HG02798 (cell line): Measurements from ENCODE around the gene RFT1.
"Not testable (repeated sequence)": the region's sequence is repeated elsewhere in the genome, so short reads cannot be mapped to it uniquely, and the experiment has no call there.

Source experiments
- ATAC-seq: cut with Tn5 transposase; IDR thresholded peaks from one replicate; pipeline ENCODE4 v1.9.1; 2021; ENCODE audit warnings: mild to moderate bottlenecking; ENCODE audit not compliant: unreplicated experiment, poor library complexity

Gene RFT1

DNA sequence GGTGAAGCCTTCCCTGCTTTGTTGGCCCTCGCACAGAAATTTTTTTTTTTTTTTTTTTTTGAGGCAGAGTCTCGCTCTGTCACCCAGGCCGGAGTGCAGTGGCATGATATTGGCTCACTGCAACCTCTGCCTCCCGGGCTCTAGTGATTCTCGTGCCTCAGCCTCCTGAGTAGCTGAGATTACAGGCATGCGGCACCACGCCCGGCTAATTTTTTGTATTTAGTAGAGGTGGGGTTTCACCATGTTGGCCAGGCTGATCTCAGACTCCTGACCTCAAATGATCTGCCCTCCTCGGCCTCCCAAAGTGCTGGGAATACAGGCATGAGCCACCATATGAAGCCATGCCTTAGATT, 20.8 kb upstream of the RFT1 start:
- not testable (repeated sequence) for ATAC-seq

DNA sequence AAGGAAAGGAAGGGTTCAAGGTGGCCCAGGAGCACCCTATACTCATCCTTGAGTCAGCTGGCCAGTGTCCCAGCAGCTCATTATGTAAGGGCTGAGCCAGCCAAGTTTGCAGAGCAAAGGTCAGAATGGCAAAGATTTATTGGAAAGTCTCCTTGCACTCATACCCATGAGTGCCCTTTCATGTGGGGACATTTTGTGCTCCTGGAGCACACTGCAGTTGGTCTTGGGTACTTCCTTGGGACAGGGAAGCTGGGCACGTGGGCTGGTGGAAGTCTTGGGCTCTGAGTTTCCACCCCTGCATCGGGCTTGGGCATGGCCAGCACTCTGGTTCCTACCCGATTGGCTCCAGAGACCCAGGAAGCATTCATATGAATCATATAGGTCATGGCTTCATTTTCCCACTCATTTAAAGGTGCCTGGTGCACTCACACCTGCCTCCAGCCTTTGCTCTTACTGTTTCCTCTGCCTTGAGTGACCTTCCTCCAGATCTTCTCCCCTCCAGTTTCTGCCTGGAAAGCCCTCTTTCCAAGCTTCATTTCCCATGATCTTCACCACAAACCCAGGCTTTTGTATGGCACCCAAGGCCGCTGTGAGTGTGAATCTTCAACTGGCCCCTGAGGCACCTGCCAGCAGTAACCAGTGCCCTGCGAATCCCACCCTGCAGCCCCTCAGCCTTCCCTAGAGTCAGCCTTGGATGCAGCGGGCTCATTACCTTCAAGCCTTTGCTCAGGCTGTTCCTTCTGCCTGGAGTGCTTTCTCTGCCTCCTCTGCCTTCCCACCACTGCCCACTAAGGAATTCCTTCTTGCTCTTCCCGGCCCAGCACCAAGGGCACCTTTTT, 20.2 kb upstream of the RFT1 start:
- ATAC-seq: no peak

DNA sequence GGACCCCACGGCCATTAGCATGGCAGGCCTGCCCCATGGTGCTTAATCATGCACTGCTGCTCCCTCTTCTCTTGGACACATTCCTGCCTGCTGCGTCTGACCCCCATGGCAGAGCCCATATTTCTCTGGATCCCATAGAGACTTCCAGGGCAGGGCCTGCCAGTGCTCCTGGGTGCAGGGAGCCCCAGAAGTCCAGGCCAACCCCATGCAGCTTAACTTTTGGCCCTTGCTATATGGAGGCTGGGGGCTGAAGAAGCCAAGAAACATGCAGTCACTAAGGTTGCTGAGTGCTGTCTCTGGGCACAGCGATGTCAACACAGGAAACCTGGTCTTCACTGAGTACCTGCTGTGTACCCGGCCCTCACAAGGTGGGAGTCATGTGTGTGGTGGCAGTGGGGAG, 19.5 kb upstream of the RFT1 start:
- ATAC-seq: no peak

DNA sequence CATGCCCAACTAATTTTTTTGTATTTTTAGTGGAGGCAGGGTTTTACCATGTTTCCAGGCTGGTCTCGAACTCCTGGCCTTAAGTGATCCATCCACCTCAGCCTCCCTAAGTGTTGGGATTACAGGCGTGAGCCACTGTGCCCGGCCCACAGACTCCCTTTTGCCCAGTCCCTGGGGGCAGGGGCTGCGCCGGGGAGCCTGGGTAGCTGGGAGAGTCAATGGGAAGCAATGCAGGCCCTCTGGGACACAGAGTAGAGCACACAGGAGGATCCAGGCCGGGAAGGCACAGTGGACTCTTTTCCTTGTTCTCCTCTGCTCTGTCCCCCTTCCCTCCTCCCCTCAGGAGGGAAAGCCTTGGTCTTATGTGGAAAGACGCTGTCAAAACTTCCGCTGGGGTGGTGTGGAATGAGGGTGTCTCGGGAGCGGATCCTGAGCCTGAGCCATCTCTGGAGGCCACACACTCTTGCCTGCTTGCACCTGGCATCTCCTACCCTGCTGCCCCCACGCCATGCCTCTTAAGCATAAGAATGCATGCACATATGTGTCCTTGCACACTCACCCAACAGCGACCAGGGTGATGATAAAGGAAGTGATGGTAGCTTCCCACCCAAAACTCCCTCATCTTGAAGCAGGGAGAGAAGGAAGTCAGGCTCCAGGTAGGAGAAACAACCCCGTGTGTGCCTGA, 18.9 kb upstream of the RFT1 start:
- no peak for ATAC-seq

DNA sequence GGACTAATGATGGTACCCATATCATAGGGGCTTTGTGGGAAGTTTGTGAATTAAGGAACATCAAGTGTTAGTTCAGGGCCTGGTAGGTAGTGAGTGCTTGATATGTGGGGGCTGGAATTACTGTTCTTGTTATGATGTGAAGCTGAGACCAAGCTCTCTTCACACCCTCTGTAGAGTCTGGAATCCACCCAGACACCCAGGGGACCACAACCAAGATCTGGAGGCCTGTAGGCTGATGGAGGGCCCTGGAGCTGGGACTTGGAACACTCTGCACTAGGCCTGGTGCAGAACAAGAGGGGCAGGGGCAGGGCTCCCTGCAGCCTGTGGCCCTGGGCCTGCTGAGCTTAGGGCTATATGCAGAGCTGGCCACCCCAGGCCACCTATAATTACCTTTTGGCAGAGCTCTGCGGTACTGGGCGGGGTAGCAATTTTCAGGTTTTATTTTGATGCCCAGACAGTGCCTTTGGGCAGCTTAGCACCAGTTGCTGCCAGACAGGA, 17.7 kb upstream of the RFT1 start:
- ATAC-seq: peak; percentile 28

DNA sequence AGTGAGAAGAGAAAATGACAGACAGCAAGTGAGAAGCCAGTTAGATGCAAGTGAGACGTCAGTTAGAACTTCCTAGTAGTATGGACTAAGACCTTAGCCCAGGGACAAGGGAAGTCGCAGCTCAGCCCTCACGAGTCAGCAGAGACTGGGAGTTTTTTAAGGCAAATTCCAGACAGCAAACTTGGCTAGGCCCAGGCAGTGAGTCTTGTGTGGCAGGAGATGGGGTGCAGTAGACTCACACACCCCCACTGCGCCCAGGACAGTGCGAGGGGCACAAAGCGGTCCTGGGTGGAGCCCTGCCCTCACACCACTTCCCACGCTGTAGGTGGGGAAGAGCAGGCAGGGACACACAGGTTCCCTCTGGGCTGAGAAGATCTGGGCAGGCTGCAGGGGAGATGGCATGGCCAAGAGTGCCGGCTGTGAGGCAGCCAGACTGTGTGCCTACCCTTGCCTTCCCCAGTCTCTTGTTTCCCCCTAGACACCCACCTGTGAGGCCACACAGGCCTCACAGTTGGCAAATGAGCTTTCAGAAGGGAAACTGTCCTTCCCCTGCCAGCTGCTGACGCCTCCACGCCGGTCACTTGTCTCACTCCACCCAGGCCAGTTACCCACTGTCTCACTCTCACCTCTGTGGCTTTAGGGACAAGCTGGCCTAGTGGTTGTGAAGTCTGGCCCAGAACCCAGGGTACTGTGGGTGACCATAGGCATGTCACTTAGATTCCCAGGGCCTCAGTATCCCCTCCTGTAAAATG, 17.1 kb upstream of the RFT1 start:
- peak; percentile 42 for ATAC-seq

DNA sequence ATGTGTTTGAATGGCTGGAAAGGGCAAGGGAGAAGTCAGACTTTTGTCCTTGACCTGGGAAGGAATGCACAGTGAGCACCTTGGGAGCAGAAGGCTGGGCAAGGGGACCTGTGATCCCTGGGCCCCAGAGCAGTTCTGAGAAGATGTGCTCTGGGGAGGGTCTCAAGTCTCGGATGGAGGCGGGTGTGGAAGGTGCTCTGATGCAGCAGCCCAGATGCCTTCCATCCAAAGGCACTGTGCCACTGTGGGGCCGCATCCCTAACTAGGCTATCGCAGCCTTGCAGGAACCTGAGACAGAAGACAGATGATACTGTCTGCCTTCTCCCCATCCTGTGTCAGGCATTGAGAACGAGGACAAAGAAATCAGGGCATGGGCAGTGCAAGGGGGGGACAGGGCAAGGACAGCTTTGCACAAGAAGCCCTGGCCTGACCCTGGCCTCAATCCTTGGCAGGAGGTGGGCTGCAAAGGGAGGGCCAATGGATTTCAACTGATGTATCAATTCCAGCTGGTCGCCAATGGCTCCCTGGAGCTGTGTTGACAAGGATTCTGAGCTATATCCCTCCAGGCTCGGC, 16.2 kb upstream of the RFT1 start:
- ATAC-seq: no peak

DNA sequence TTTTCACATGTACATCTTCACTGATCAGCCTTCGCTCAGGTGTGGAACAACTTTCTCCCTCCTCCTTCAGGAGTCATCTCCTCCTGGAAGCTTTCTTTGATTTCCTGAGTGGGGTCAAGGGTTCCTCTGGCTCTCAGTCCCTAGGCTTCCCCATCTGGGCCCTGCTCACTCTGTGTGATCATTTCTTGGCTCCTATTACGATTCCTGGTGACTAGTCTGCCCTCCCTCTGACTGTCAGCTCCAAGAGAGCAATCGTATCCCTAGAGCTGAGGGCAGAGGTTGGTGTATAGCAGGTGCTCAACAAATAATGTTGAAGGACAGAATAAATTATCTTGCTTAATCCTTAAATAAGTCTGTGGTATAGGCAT, 15.5 kb upstream of the RFT1 start:
- ATAC-seq: no peak

DNA sequence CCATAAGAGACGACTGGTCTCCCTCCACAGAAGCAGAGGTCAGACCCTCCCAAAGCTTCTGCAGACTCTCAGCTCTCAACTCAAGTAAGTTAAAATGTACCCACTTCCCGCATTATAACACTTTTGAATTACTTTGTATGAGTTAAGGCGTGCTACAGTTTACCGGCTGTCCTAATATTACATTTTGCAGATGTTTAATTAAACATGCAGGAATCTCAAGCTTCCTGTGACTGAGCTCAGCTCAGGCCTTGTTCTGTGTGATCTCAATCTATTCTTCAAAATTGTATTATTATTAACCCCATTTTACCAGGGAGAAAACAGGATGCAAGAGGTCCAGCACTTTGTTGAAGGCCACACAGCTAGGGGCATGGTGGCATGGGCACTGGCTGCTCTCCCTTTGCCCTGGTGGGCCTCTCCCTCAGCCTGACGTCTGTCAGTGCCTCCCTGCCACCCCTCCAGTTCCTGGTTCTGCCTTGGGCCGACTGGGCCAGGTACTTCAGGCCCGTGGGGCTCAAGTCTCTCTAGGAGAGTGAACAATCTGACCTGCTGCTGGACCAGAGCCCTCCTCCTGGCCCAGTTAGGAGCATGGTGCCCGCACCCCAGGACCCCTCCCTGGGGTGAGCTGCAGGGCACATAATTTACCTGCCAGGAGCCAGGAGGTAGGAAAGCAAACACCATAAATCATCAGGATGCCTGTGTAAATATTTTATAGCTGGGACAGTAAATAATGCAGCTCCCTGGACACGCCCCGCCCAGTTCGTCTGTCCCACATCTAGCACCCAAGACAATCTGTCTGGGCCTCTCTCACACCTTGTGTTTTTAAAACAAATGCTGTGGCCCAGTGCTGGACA, 14.9 kb upstream of the RFT1 start:
- no peak for ATAC-seq

DNA sequence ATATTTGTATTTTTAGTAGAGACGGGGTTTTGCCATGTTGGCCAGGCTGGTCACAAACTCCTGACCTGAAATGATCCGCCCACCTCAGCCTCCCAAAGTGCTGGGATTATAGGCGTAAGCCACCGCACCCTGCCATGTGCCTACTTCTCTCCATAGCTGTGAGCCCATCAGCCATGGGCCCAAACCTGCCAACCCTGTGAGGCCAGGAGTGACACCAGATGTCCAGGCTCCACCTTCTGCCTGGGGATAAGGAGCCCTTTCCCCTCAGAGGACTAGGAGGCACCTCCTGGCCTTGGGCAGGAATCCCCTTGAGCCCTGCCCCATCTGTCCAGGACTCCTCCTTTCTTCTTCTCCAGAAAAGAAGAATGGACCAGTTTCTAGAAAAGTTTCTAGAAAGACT, 14.2 kb upstream of the RFT1 start:
- no peak for ATAC-seq

DNA sequence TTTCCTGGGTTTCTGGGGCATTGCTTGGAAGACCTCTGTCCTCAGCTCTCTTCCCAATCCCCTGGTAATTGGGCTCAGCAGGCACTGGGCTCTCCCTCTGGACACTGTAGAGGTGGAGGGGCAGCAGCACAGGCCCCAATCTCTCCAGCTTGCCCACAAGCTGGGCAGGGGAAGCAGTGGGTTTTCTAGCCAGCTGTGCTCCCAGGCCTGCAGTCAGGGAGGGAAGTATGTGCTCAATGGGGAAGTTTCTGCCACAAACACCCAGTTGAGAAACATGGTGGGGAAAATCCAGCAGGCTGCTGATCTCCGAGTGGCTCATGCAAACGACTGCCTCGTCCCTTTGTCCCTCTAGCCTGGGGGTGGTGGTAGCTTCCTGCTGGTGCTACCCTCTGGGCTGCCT, 12.8 kb upstream of the RFT1 start:
- ATAC-seq: no peak

DNA sequence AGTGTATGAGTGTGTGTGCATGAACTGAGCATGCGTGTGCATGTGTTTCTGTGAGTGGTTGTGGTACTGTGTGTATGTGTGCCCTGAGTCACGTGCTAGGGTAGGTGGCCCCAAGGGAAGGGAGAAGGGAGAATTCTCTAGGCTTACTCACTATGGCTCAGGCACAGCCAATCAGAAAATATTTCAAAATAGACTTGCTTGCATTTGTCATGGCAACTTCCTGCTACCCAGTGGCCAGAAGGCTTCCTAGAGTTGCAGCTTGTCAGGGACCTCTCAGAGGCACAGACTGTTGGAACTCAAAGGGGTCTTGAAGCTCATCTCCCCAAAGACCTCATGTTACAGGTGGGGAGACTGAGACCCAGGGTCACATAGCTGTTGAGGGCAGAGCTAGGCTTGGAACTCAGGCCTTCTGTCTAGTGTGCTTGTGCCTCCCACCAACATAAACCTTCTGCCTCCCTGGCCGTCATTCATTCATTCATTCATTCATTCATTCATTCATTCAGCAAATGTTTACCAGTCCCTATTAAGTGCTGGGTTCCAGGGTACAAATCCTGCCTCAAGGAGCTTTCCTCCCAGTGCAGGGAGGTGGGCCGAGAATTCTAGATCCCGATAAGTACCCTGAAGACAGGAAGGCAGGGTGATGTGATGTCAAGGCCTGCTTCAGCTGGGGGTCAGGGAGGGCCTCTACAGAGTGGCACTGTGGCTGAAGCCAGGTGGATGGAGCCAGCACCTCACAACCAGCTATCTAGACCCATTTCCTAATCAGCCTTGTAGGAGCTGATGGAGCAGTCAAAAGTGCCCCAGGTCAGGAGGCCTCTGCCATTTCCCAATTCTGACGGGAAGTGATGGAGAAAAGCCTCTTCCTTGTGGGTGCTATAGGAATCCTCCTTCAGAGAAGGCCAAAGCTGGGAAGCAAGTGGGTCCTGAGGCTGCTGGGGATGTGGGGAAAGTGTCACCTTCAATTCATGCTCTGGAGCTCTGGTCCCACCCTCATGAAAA, 10.9 kb upstream of the RFT1 start:
- ATAC-seq: no peak

DNA sequence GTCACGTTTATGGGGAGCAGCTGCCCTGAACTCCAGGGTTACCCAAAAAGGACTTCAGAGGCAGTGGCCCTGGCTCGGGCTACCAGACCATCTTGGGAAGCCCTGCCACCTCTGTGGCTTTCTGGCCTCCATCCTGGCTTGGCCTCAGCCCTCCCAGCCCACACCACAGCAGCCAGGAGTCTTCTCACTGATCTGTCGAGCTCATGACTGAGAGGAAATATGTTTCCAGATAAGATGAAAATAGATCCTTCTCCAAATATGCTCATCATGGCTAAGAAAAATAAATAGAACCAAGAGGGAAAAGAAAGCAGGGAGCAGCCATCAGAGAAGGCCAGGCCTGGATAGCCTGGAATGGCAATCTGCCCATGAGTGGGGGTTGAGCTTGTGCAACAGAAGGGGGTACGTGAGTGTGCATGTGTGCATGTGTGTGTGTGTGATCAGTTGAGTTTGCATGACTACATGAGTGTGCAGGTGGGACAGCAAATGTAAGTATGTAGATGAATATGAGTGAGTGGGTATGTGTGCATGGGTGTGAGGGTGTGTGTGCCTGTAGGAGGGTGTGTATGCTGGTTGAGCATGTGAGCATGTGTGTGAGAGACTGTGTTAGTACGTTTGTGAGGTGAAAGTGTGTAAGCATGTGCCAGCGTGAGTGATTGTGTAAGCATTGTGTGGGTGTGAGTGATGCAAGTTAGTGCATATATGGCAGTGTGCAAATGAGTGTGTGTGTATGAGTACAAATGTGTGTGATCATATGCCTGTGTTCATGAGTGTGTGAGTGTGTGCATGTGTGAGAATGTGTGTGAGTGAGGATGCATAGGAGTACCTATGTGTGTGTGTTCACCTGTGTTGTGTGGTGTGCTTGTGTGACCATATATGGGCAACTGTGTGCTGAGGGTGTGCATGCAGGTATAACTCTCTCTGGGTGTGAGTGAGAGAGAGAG, 9.9 kb upstream of the RFT1 start:
- no peak for ATAC-seq

DNA sequence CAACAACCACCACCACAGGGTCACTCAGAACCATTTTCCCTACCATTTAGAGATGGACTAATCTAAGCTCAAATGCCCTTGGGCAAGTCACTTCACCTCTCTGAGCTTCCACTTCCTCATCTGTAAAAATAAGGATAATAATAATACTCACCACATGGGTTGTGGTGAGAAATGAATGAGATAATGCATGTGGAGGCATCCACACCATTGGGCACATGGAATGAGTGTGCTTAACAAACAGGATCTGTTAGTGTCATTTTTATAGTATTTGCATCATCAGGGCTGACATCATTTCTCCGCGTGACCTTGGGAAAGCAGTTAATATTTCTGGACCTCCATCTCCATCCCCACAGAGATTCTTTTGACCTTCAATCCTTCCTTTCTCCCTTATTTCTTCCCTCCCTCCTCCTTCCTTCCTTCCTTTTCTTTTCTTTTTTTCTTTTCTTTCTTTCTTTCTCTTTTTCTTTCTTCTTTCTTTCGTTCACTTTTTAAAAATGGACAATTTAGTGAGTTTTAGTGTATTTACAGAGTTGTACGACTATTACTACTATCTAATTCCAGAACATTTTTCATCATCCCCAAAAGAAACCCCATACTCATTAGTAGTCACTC, 7.7 kb upstream of the RFT1 start:
- ATAC-seq: no peak

DNA sequence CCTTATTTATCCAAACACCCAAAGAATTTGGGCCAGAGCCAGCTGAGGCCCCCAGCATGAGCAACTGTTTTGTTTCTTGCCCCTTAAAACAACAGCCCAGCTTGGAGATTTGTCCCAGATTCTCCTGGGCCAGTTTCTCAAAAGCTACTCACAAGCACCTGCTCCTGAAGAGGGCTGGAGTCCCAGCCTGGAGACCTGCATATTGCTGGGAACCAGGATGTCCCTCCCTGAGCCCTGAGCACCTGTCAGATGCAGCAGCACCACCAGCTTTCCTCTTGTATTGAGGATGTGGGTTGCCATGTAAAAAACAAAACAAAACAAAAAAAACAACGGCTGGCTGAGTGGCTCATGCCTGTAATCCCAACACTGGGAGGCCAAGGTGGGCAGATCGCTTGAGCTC, 7.0 kb upstream of the RFT1 start:
- no peak for ATAC-seq

DNA sequence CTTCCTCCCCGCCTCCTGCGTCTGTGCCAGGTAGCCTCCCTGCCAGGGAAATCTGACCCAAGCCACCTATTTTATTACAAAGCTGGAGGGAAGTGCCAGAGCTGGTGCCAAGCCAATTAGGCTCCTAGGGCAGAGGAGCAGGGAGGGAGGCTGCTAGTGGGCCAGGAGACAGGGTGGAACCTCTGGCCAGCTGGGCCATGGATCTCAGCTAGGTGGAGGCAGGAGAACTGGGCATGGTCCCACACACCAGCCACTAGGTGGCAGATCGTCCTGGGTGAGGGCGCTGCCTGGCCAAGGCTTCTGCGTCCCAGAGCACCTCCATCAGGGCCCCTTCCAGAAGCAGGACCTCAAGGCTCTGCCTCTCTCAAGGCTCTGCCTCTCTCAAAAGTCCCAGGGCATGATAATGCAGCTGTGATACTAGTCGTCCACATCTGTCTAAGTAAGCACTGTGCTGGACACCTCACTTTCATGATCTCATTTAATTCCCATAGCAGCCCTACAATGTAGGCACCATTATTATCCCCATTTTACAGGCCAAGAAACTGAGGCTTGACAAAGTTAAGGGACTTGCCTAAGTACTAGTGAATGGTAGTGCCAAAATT, 4.5 kb upstream of the RFT1 start:
- ATAC-seq: peak; percentile 63

DNA sequence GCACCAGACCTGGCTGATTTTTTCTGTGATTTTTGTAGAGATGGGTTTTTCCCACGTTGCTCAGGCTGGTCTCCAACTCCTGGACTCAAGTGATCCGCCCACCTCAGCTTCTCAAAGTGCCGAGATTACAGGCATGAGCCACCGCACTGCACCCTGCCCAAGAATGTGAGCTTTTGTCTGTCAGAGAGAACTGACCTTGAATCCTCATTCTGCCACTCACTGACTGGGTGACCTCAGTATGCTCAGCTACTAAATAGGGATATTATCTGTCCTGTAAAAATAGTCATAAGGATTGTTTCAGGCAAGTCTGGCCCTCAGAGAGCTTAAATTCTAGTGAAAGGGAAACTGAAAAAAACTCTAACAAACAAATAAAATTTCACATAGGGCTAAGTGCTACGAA, 2.1 kb upstream of the RFT1 start:
- ATAC-seq: no peak
